SK-N-SH (cell line): ENCODE results near the gene AHCYL2.

Experiments
- CHD2 ChIP-seq: fragments of 150-350 bp; IDR thresholded peaks from 2 replicates; pipeline ENCODE4 v1.6.1; 2018; ENCODE audit warnings: low read length; ENCODE audit not compliant: partially characterized antibody
- CTCF ChIP-seq: fragments of 200-600 bp; sonication (generic); IDR thresholded peaks from 2 replicates; pipeline ENCODE4 v1.6.1; 2017; ENCODE audit warnings: antibody characterized with exemption, mild to moderate bottlenecking, moderate library complexity
- EP300 ChIP-seq, 2 experiments: IDR thresholded peaks; 2 replicates each; pipeline versions ENCODE4 v1.4.0 to v1.6.1; 2012; ENCODE audit warnings: borderline replicate concordance in 1 of 2, low read depth in 1 of 2, low read length in 1 of 2
- EZH2phosphoT487 ChIP-seq: fragments of 200-600 bp; sonication (generic); IDR thresholded peaks from 2 replicates; pipeline ENCODE4 v1.6.1; 2017; ENCODE audit warnings: low read depth, mixed run types, mild to moderate bottlenecking, antibody characterized with exemption, moderate library complexity, borderline replicate concordance
- FOSL2 ChIP-seq: IDR thresholded peaks from 2 replicates; pipeline ENCODE4 v1.4.0; 2012; ENCODE audit warnings: low read depth, mild to moderate bottlenecking, moderate library complexity, borderline replicate concordance
- GABPA ChIP-seq: IDR thresholded peaks from 2 replicates; pipeline ENCODE4 v1.4.0; 2012; ENCODE audit warnings: low read depth, mild to moderate bottlenecking
- MXI1 ChIP-seq: IDR thresholded peaks from 2 replicates; pipeline ENCODE4 v1.6.1; 2012; ENCODE audit warnings: mild to moderate bottlenecking, low read depth, low read length, improper control_type of control experiment
- NFIC ChIP-seq: IDR thresholded peaks from 2 replicates; pipeline ENCODE4 v1.4.0; 2012; ENCODE audit warnings: borderline replicate concordance
- NRF1 ChIP-seq: IDR thresholded peaks from 2 replicates; pipeline ENCODE4 v1.6.1; 2012; ENCODE audit warnings: low read depth, mild to moderate bottlenecking, low read length
- RFX5 ChIP-seq: IDR thresholded peaks from 2 replicates; pipeline ENCODE4 v1.6.1; 2012; ENCODE audit warnings: mild to moderate bottlenecking, improper control_type of control experiment, low read length
- SIN3A ChIP-seq: IDR thresholded peaks from 2 replicates; pipeline ENCODE4 v1.6.1; 2012; ENCODE audit warnings: low read depth, mild to moderate bottlenecking, low read length, moderate library complexity, borderline replicate concordance
- TCF12 ChIP-seq: IDR thresholded peaks from 2 replicates; pipeline ENCODE4 v1.4.0; 2012
- USF1 ChIP-seq: IDR thresholded peaks from 2 replicates; pipeline ENCODE4 v1.4.0; 2012; ENCODE audit warnings: low read depth, borderline replicate concordance
- YY1 ChIP-seq: IDR thresholded peaks from 2 replicates; pipeline ENCODE4 v1.4.0; 2012; ENCODE audit warnings: low read depth, mild to moderate bottlenecking

GRCh38 chr7:129385598-129385997 lies 160.8 kb downstream of the AHCYL2 start:
- no peak for TF ChIP-seq NFIC
- no peak for TF ChIP-seq CHD2
- TF ChIP-seq CTCF: no peak
- no peak for TF ChIP-seq YY1
- no peak for TF ChIP-seq FOSL2
- TF ChIP-seq USF1: no peak
- TF ChIP-seq NRF1: no peak
- no peak for TF ChIP-seq EP300 (IDR thresholded peaks at IDR 0.05; ENCODE audit: borderline replicate concordance in 1 of 2, low read depth in 1 of 2, low read length in 1 of 2)
- no peak for TF ChIP-seq RFX5
- TF ChIP-seq SIN3A: no peak
- no peak for TF ChIP-seq MXI1
- no peak for TF ChIP-seq GABPA
- TF ChIP-seq EZH2phosphoT487: no peak
- no peak for TF ChIP-seq TCF12
